Right atrium auricular region (tissue), 2 donors: ENCODE measurements around the gene CATSPERZ. TPM values are rescaled to one million over a fixed set of nuclear protein-coding genes. Genes with fewer than 3 reads are reported as not detected.

ENCODE experiments used
- DNase-seq: peaks from one replicate; pipeline ENCODE4 v3.0.0-alpha.2; 2019; ENCODE audit warnings: low spot score
- H3K27ac ChIP-seq, 2 donors: fragments of 200-600 bp; sonication (generic); 1 replicate in 1 of 2; 2 replicates in 1 of 2; pipeline ENCODE4 v1.5.1; 2016 to 2019
- H3K27me3 ChIP-seq, 2 donors: fragments of 200-600 bp; sonication (generic); one replicate each; pipeline versions ENCODE4 v1.5.1 to v1.6.0; 2017 to 2019
- H3K36me3 ChIP-seq: fragments of 200-600 bp; sonication (generic); one replicate; pipeline ENCODE4 v1.5.1; 2016
- H3K4me1 ChIP-seq, 2 donors: fragments of 200-600 bp; sonication (generic); one replicate each; pipeline versions ENCODE4 v1.5.1 to v1.6.0; 2017 to 2019
- H3K4me3 ChIP-seq, 2 donors: fragments of 200-600 bp; sonication (generic); 1 replicate in 1 of 2; 2 replicates in 1 of 2; pipeline ENCODE4 v1.5.1; 2017 to 2019; ENCODE audit warnings: mild to moderate bottlenecking in 1 of 2, moderate library complexity in 1 of 2
- H3K9me3 ChIP-seq, 2 donors: fragments of 200-600 bp; sonication (generic); one replicate each; pipeline ENCODE4 v1.5.1; 2019
- CTCF ChIP-seq, 2 donors: fragments of 200-600 bp; sonication (generic); IDR thresholded peaks; one replicate each; pipeline ENCODE4 v1.5.1; 2019; ENCODE audit warnings: antibody characterized with exemption in 2 of 2
- microRNA-seq, 2 donors: library from miRNA; unstranded; fragments of <30 nt; microRNA quantifications; one replicate each; pipeline ENCODE4, GENCODE V29; 2016 to 2017; ENCODE audit warnings: borderline number of aligned reads in 2 of 2, borderline replicate concordance in 1 of 2
- total RNA-seq, 2 donors: library from RNA; depleted of rRNA; stranded (reverse); fragments of >200 nt; gene quantifications; one replicate each; pipeline ENCODE4 v1.1.0, GENCODE V29; 2016

The CATSPERZ gene
- total RNA-seq, 2 donors from 2014 or later, result not detected

- DNase-seq, result no peak
- TF ChIP-seq CTCF (IDR thresholded peaks at IDR 0.05), result no peak
Observed at GRCh38 chr11:64351136-64351631, 51.0 kb downstream of the CATSPERZ start.

GRCh38 chr11:64352099-64352994, 52.2 kb downstream of the CATSPERZ start:
- no peak overlapping the region for H3K27ac ChIP-seq
- DNase-seq, result no peak
- H3K4me1 ChIP-seq, result peaks cover 0 to 27% of the 10 kb centered on the region in 2 donors
- H3K9me3 ChIP-seq, result no peaks in the 10 kb centered on the region
- H3K27me3 ChIP-seq, result no peaks in the 10 kb centered on the region
- no peak for TF ChIP-seq CTCF (IDR thresholded peaks at IDR 0.05)
- no peaks in the 10 kb centered on the region for H3K36me3 ChIP-seq
- no peak overlapping the region for H3K4me3 ChIP-seq

More at GRCh38 chr11:64351136-64351631, 51.0 kb downstream of the CATSPERZ start:
- peaks cover 0 to 18% of the 10 kb centered on the region in 2 donors for H3K4me1 ChIP-seq
- no peaks in the 10 kb centered on the region for H3K27me3 ChIP-seq
- H3K9me3 ChIP-seq, result no peaks in the 10 kb centered on the region
- H3K4me3 ChIP-seq, result no peak overlapping the region
- no peaks in the 10 kb centered on the region for H3K36me3 ChIP-seq
- no peak overlapping the region for H3K27ac ChIP-seq

GRCh38 chr11:64352995-64353714, 53.0 kb downstream of the CATSPERZ start:
- H3K4me1 ChIP-seq, result peaks cover 0 to 35% of the 10 kb centered on the region in 2 donors
- no peaks in the 10 kb centered on the region for H3K27me3 ChIP-seq
- no peaks in the 10 kb centered on the region for H3K36me3 ChIP-seq
- no peak overlapping the region for H3K4me3 ChIP-seq
- no peak for TF ChIP-seq CTCF (IDR thresholded peaks at IDR 0.05)
- no peaks in the 10 kb centered on the region for H3K9me3 ChIP-seq
- no peak overlapping the region for H3K27ac ChIP-seq
- DNase-seq, result no peak

GRCh38 chr11:64353715-64354506, 53.8 kb downstream of the CATSPERZ start:
- no peaks in the 10 kb centered on the region for H3K36me3 ChIP-seq

More at GRCh38 chr11:64353715-64354506, 53.8 kb downstream of the CATSPERZ start:
- Histone ChIP-seq H3K27me3 (no peaks in the 10 kb centered on the region), H3K9me3 (no peaks in the 10 kb centered on the region), H3K4me1 (peaks cover 0 to 41% of the 10 kb centered on the region in 2 donors), H3K27ac (no peak overlapping the region), H3K4me3 (no peak overlapping the region)
- no peak for DNase-seq
- TF ChIP-seq CTCF (IDR thresholded peaks at IDR 0.05), result no peak

Small RNA genes lying within 50 kb of the gene (microRNA-seq; reads per million reads assigned to microRNA genes)
- gene MIR7155, result 0.71 reads per million in 2 donors

Other genes with a start within 250 kb of the CATSPERZ start
- 10 to 100 TPM; 50.7 to 59.0 TPM for gene MACROD1, start 134.2 kb upstream of the CATSPERZ start, total RNA-seq
- 100 to 1,000 TPM in 1 of 2 donors, 10 to 100 TPM in 1; 88.9 to 114 TPM for gene STIP1, start 114.2 kb upstream of the CATSPERZ start, total RNA-seq
- gene FERMT3, start 93.6 kb upstream of the CATSPERZ start, total RNA-seq, result 10 to 100 TPM in 1 of 2 donors, 1 to 10 TPM in 1; 6.3 to 19.4 TPM
- gene TRPT1, start 74.2 kb upstream of the CATSPERZ start, total RNA-seq, result 10 to 100 TPM; 86.0 to 95.8 TPM
- 10 to 100 TPM; 73.3 to 95.6 TPM for gene NUDT22, start 74.1 kb upstream of the CATSPERZ start, total RNA-seq
- 10 to 100 TPM; 24.7 to 32.1 TPM for gene DNAJC4, start 69.8 kb upstream of the CATSPERZ start, total RNA-seq
- 100 to 1,000 TPM; 153 to 201 TPM for gene VEGFB, start 65.8 kb upstream of the CATSPERZ start, total RNA-seq
- gene FKBP2, start 59.3 kb upstream of the CATSPERZ start, total RNA-seq, result 10 to 100 TPM; 59.1 to 83.4 TPM
- gene PPP1R14B, start 53.4 kb upstream of the CATSPERZ start, total RNA-seq, result 10 to 100 TPM; 76.4 to 99.2 TPM
- gene PLCB3, start 48.8 kb upstream of the CATSPERZ start, total RNA-seq, result 10 to 100 TPM in 1 of 2 donors, 1 to 10 TPM in 1; 7.5 to 15.5 TPM
- 100 to 1,000 TPM; 120 to 122 TPM for gene BAD, start 15.7 kb upstream of the CATSPERZ start, total RNA-seq
- 10 to 100 TPM; 22.1 to 23.5 TPM for gene GPR137, start 14.5 kb upstream of the CATSPERZ start, total RNA-seq
- gene KCNK4, start 9.1 kb upstream of the CATSPERZ start, total RNA-seq, result not detected
- 100 to 1,000 TPM; 164 to 190 TPM for gene ESRRA, start 5.2 kb downstream of the CATSPERZ start, total RNA-seq
- 100 to 1,000 TPM; 110 to 151 TPM for gene TRMT112, start 17.2 kb downstream of the CATSPERZ start, total RNA-seq
- gene PRDX5, start 17.8 kb downstream of the CATSPERZ start, total RNA-seq, result 100 to 1,000 TPM; 401 to 435 TPM
- 10 to 100 TPM; 11.7 to 12.0 TPM for gene CCDC88B, start 39.8 kb downstream of the CATSPERZ start, total RNA-seq
- gene RPS6KA4, start 58.8 kb downstream of the CATSPERZ start, total RNA-seq, result 10 to 100 TPM; 11.4 to 22.2 TPM